Activated T-helper 1 cell treated with Interleukin-2 at 50 U/mL for 16 hours (primary cell): ENCODE measurements around the gene ZNRF1.

ENCODE experiments used
- DNase-seq: peaks from one replicate; pipeline ENCODE4 v3.0.0-alpha.2; 2020; ENCODE audit warnings: low read depth

The ZNRF1 gene

GRCh38 chr16:75027520-75028300, 28.9 kb downstream of the ZNRF1 start:
- DNase-seq = no peak

DNA sequence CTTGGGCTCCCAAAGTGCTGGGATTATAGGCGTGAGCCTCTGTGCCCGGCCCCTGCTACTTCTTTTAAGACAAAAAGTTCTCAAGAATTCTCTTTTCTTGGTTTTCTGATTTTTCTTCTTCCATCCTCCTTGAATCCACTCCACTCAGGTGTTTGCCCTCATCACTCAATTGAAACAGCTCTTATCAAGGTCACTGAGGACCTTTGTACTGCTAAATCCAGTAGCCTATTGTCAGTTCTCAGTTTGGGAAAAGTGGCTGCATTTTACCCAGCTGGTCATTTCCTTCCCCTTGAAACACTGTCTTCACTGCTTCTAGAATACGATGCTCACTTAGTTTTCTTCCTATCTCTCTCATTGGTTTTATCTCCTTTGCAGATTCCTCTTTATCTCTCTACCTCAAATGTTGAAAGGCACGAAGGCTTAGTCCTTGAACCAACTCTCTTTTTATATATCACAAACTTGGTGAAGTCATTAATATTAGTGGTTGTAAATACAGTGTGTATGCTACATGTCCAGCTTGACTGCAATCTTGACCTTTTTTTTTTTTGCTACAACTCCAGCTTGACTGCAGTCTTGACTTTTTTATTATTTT, 29.8 kb downstream of the ZNRF1 start:
- no peak for DNase-seq

DNA sequence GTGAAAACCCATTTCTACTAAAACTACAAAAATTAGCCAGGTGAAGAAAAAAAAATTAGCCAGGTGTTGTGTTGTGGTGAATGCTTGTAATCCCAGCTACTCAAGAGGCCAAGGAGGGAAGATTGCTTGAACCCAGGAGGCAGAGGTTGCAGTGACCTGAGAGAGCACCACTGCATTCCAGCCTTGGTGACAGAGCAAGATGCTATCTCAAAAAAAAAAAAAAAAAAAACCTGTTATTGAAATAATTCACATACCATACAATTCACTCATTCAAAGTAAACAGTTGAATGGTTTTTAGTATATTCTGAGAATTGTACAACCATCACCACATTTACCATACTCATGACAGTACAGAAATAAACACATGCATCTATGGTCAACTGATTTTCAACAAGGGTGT, 31.0 kb downstream of the ZNRF1 start:
- DNase-seq = no peak

- no peak for DNase-seq
Measured at GRCh38 chr16:75032655-75033054, 33.8 kb downstream of the ZNRF1 start.

DNA sequence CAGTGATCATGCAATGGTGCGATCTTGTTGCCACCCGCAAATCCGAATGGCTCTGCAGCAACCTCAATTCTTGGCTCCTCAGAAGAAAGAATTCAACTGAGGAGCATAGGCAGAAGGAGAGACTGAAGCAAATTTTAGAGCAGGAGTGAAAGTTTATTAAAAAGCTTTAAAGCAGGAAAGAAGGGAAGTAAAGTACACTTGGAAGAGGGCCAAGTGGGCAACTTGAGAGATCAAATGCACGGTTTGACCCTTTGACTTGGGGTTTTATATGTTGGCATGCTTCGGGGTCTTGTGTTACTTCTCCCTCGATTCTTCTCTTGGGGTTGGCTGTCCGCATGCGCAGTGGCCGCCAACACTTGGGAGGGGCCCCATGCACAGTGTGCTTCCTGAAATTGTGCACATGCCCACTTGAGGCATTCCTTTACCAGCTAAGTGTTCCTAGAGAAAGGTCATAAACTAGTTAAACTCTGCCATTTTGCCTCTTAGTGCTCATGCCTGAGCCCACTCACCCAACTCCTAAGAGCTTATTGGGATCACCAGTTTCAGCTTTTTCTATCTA, 36.7 kb downstream of the ZNRF1 start:
- no peak for DNase-seq

GRCh38 chr16:75038036-75038858, 39.4 kb downstream of the ZNRF1 start:
- no peak for DNase-seq

GRCh38 chr16:75039941-75040340, 41.1 kb downstream of the ZNRF1 start:
- no peak for DNase-seq

- no peak for DNase-seq
Measured at GRCh38 chr16:75042426-75043174, 43.8 kb downstream of the ZNRF1 start.

- no peak for DNase-seq
Measured at GRCh38 chr16:75043175-75043895, 44.5 kb downstream of the ZNRF1 start.

- no peak for DNase-seq
Measured at GRCh38 chr16:75044800-75045361, 46.1 kb downstream of the ZNRF1 start.

DNA sequence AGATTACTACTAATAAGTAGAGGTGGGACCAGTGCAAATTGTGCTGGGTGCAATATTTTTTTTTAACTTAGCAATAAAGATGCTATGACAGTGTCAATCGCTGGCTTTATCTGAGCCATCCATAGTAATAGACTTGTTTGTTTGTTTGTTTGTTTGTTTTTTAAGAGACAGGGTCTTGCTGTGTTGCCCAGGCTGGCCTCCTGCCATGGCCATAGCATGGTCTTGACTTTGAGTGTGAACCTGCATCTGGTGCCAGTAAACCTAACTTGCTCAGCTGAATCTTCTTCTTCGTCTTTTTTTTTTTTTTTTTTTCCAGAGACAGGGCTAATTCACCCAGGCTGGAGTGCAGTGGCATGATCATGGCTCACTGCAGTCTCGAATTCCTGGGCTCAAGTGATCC, 46.6 kb downstream of the ZNRF1 start:
- no peak for DNase-seq

DNA sequence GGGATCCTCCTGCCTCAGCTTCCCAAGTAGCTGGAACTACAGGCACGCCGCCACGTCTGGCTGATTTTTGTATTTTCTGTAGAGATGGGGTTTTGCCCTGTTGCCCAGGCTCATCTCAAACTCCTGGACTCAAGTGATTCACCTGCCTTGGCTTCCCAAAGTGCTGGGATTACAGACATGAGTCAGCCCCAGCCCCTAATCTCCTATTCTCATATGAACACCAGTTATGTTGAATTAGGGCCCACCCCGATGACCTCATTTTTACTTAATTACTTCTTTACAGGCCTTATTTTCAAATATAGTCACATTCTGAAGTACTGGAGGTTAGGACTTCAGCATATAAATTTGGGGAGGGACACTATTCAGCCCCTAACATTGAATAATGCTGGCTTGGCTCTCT, 49.2 kb downstream of the ZNRF1 start:
- DNase-seq = no peak

DNA sequence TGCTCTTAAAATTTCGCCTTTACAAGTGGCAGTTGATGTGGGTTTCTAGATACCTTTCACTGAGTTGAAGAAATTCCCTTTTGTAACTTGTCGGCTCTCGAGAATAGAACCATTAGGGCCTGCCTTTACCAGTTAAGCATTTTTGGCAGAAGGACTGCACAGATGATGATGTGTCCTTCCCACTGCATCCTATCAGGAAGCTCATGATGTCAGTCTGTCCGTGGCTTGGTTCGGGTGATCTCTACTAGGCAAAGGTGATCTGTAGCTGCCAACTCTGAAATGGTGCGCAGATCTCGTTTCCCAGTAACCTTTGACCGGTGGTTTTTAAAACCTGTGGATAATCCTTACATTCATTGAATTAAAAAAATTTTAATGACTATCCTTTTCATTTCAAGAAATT, 49.7 kb downstream of the ZNRF1 start:
- DNase-seq = no peak

GRCh38 chr16:75052481-75053202, 53.8 kb downstream of the ZNRF1 start:
- no peak for DNase-seq

GRCh38 chr16:75053791-75054555, 55.1 kb downstream of the ZNRF1 start:
- DNase-seq = no peak

- no peak for DNase-seq
Measured at GRCh38 chr16:75054556-75054947, 55.7 kb downstream of the ZNRF1 start.

- no peak for DNase-seq
Measured at GRCh38 chr16:75058806-75059205, 60.0 kb downstream of the ZNRF1 start.

GRCh38 chr16:75059411-75059810, 60.6 kb downstream of the ZNRF1 start:
- no peak for DNase-seq

GRCh38 chr16:75060723-75061122, 61.9 kb downstream of the ZNRF1 start:
- no peak for DNase-seq

GRCh38 chr16:75061669-75062068, 62.8 kb downstream of the ZNRF1 start:
- no peak for DNase-seq
